Measurements from ENCODE around the gene RCN2.

- no peak for TF ChIP-seq CTCF (IDR thresholded peaks at IDR 0.05; ENCODE audit: borderline replicate concordance, extremely low read depth, low read length, poor library complexity, severe bottlenecking)
- no peak for TF ChIP-seq EZH2 (IDR thresholded peaks at IDR 0.05; ENCODE audit: borderline replicate concordance, low read depth, low read length, severe bottlenecking)
These were observed 61.7 kb downstream of the RCN2 start for GRCh38 chr15:76993114-76993725.
